AG04449 (cell line): Measurements from ENCODE around the gene SYNJ2.
"Not testable (repeated sequence)": the region's sequence is repeated elsewhere in the genome, so short reads cannot be mapped to it uniquely, and the experiment has no call there.

Source experiments
- CTCF ChIA-PET: fragments of 350-600 bp; formaldehyde crosslinking; extraction: SDS; loops from one replicate; lab custom pipeline; 2021; ENCODE audit warnings: antibody characterized with exemption; lab: Yijun Ruan, JAX
- POLR2A ChIA-PET: fragments of 400-600, 350-600 bp; formaldehyde crosslinking; extraction: SDS; loops from one replicate; lab custom pipeline; 2020; ENCODE audit warnings: antibody characterized with exemption, inconsistent platforms; lab: Yijun Ruan, JAX
- DNase-seq: peaks from one replicate; pipeline ENCODE4 v3.0.0-alpha.2; 2010; ENCODE audit warnings: low read depth, low spot score
- H3K4me3 ChIP-seq: 2 replicates; pipeline ENCODE4 v1.5.1; 2011; ENCODE audit warnings: low read depth, mild to moderate bottlenecking, control low read depth, low read length
- CTCF ChIP-seq: IDR thresholded peaks from one replicate; pipeline ENCODE4 v1.5.1; 2011; ENCODE audit warnings: mild to moderate bottlenecking, moderate library complexity, low read length, control low read depth, inconsistent platforms; ENCODE audit not compliant: insufficient read depth; ENCODE audit errors: missing control alignments

Gene SYNJ2

GRCh38 chr6:157967486-157967885 lies 14.2 kb upstream of the SYNJ2 start:
- POLR2A ChIA-PET: no interaction called here
- CTCF ChIA-PET: interaction anchor here (0.9 to 3.1 kb wide), 4 partner anchors 16 to 212 kb away, joined by 3 to 12 read pairs (median 5); partner anchors contain the start of gene SYNJ2

GRCh38 chr6:157972177-157972576 lies 9.5 kb upstream of the SYNJ2 start:
- CTCF ChIA-PET: interaction anchor here (0.8 to 2.0 kb wide), 5 partner anchors 8 to 99 kb away, joined by 4 to 8 read pairs (median 4); partner anchors contain the start of gene SYNJ2
- POLR2A ChIA-PET, DNase-seq, H3K4me3 ChIP-seq: not testable (repeated sequence)

More at GRCh38 chr6:157967486-157967885, 14.2 kb upstream of the SYNJ2 start:
- no peak for TF ChIP-seq CTCF
- no peak overlapping the region for H3K4me3 ChIP-seq
- no peak for DNase-seq

GRCh38 chr6:157974341-157974894 lies 7.2 kb upstream of the SYNJ2 start:
- H3K4me3 ChIP-seq: no peak overlapping the region
- TF ChIP-seq CTCF: no peak
- no peak for DNase-seq
- CTCF ChIA-PET: interaction anchor here (0.5 to 1.0 kb wide), 2 partner anchors 9 to 14 kb away, joined by 3 to 6 read pairs; no protein-coding TSS in a partner anchor
- POLR2A ChIA-PET: no interaction called here

- TF ChIP-seq CTCF: no peak
- CTCF ChIA-PET: interaction anchor here (1.0 to 1.7 kb wide), 3 partner anchors 9 to 97 kb away, joined by 3 to 7 read pairs (median 6); no protein-coding TSS in a partner anchor
- POLR2A ChIA-PET: no interaction called here
- DNase-seq: no peak
- no peak overlapping the region for H3K4me3 ChIP-seq
Observed at GRCh38 chr6:157974967-157975366, 6.7 kb upstream of the SYNJ2 start.

GRCh38 chr6:157975456-157975855 lies 6.2 kb upstream of the SYNJ2 start:
- CTCF ChIA-PET: interaction anchor here (1.0 to 1.7 kb wide), 3 partner anchors 8 to 96 kb away, joined by 3 to 7 read pairs (median 6); no protein-coding TSS in a partner anchor
- DNase-seq: no peak
- no peak overlapping the region for H3K4me3 ChIP-seq
- POLR2A ChIA-PET: no interaction called here
- no peak for TF ChIP-seq CTCF

- no peak for TF ChIP-seq CTCF
- POLR2A ChIA-PET: no interaction called here
- no peak for DNase-seq
- CTCF ChIA-PET: interaction anchor here (1.2 to 1.7 kb wide), 3 partner anchors 11 to 310 kb away, joined by 3 to 7 read pairs (median 3); no protein-coding TSS in a partner anchor
- H3K4me3 ChIP-seq: no peak overlapping the region
Observed at GRCh38 chr6:157976345-157977175, 5.1 kb upstream of the SYNJ2 start.
